ENCODE measurements around the gene PDE4D. TPM values are rescaled to one million over a fixed set of nuclear protein-coding genes. Genes with fewer than 3 reads are reported as not detected.

Gene PDE4D
- total and polyA plus RNA-seq, 2 of the 4 experiments (the other 2 are of a cell fraction), result 1.4 to 7.9 TPM

GRCh38 chr5:59835800-59836199, 57.7 kb downstream of the PDE4D start:
- H2AK5ac ChIP-seq (ENCODE audit: low read depth, low read length), result no peak overlapping the region; the same call in 1 of the 2 replicates
- H3K4me1 ChIP-seq (ENCODE audit: control insufficient read depth, insufficient read depth, low read length), result peaks cover 4% of the 10 kb centered on the region; the same call in 1 of the 2 replicates
- H2BK5ac ChIP-seq (ENCODE audit: low read depth, low read length, poor library complexity, severe bottlenecking), result no peak overlapping the region
- H2BK15ac ChIP-seq (ENCODE audit: low read depth, low read length), result no peak overlapping the region
- H3K4me3 ChIP-seq (ENCODE audit: insufficient read depth, low read depth, low read length), result no peak overlapping the region
- peak overlapping the region; percentile 34; the same call in 1 of the 2 replicates for H2BK120ac ChIP-seq (ENCODE audit: low read depth, low read length)
- no peaks in the 10 kb centered on the region for H3K36me3 ChIP-seq (ENCODE audit: control insufficient read depth, insufficient read depth, low read length)
- TF ChIP-seq BHLHE40 (IDR thresholded peaks at IDR 0.05; ENCODE audit: low read depth, low read length) (no peak), FOS (IDR thresholded peaks at IDR 0.05; ENCODE audit: low read depth, low read length) (no peak), MAFK (IDR thresholded peaks at IDR 0.05; ENCODE audit: low read depth, low read length) (no peak), CHD1 (IDR thresholded peaks at IDR 0.05; ENCODE audit: low read depth, low read length) (no peak), MAZ (IDR thresholded peaks at IDR 0.05; ENCODE audit: borderline replicate concordance, low read depth, low read length) (no peak), NFE2L2 (IDR thresholded peaks at IDR 0.05; ENCODE audit: low read depth, low read length) (no peak), CEBPB (IDR thresholded peaks at IDR 0.05; ENCODE audit: low read depth, low read length) (no peak), RCOR1 (IDR thresholded peaks at IDR 0.05; ENCODE audit: insufficient replicate concordance, low read length) (no peak), MXI1 (IDR thresholded peaks at IDR 0.05; ENCODE audit: borderline replicate concordance, low read depth, low read length) (no peak), RFX5 (IDR thresholded peaks at IDR 0.05; ENCODE audit: low read depth, low read length) (no peak), POLR2A (IDR thresholded peaks at IDR 0.05; ENCODE audit: low read depth, low read length) (no peak), CTCF (conservative IDR thresholded peaks at IDR 0.05; ENCODE audit: low read depth, low read length) (no peak), SMC3 (IDR thresholded peaks at IDR 0.05; ENCODE audit: low read depth, low read length) (no peak), USF2 (IDR thresholded peaks at IDR 0.05; ENCODE audit: low read depth, low read length) (no peak)
- TF ChIP-seq, protein P1, sequence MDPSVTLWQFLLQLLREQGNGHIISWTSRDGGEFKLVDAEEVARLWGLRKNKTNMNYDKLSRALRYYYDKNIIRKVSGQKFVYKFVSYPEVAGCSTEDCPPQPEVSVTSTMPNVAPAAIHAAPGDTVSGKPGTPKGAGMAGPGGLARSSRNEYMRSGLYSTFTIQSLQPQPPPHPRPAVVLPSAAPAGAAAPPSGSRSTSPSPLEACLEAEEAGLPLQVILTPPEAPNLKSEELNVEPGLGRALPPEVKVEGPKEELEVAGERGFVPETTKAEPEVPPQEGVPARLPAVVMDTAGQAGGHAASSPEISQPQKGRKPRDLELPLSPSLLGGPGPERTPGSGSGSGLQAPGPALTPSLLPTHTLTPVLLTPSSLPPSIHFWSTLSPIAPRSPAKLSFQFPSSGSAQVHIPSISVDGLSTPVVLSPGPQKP (IDR thresholded peaks at IDR 0.05; ENCODE audit: borderline replicate concordance, low read depth, low read length), result no peak
- ATAC-seq (ENCODE audit: low read depth) (no peak), DNase-seq (peak; percentile 44)
- ChIA-PET POLR2A (ENCODE audit: unreplicated experiment) (no interaction called here), CTCF (no interaction called here)
- H4K91ac ChIP-seq (ENCODE audit: insufficient read depth, low read depth, low read length), result no peak overlapping the region
- H3K27ac ChIP-seq (ENCODE audit: insufficient read depth, low read length), result no peak overlapping the region
- H3K18ac ChIP-seq (ENCODE audit: low read depth, low read length), result peak overlapping the region; percentile 34; the same call in 1 of the 2 replicates
- H3K9ac ChIP-seq (ENCODE audit: low read depth, low read length), result no peak overlapping the region
- 0 out of 2 replicates have a peak, but pooled peaks cover 3% of the 10 kb centered on the region for H3K9me1 ChIP-seq (ENCODE audit: insufficient read depth, low read length)
- H3K14ac ChIP-seq (replicated peaks; ENCODE audit: low read depth, low read length), result no peak overlapping the region
- H4K8ac ChIP-seq (ENCODE audit: low read depth in 2 of 2, low read length in 2 of 2), result no peak overlapping the region
- dilution Hi-C loops (cut with HindIII; ENCODE audit: low sequenced_read_pairs, unreplicated experiment), result no loop called here
- no peak overlapping the region for H3K4me2 ChIP-seq (ENCODE audit: low read depth, low read length)
- H3K4ac ChIP-seq (ENCODE audit: low read depth, low read length), result 0 out of 2 replicates have a peak overlapping the region, but pooled peaks have one; percentile 22
- H2AFZ ChIP-seq (replicated peaks; ENCODE audit: low read length, poor library complexity), result no peak overlapping the region
- no peaks in the 10 kb centered on the region for H3K9me3 ChIP-seq (ENCODE audit: control insufficient read depth, insufficient read depth, low read length)
- no TSS peak for BruUV-seq (replicated peaks)
- H3K27me3 ChIP-seq (ENCODE audit: control insufficient read depth, insufficient read depth, low read length), result no peaks in the 10 kb centered on the region
- in situ Hi-C loops (cut with MboI; ENCODE audit: low sequenced_read_pairs), result no loop called here
- no peak overlapping the region for H4K5ac ChIP-seq (ENCODE audit: low read depth, low read length)
- no peak overlapping the region for H2AK9ac ChIP-seq (replicated peaks; ENCODE audit: low read depth, low read length, poor library complexity)
- no peaks in the 10 kb centered on the region for H3K79me1 ChIP-seq (ENCODE audit: low read depth in 1 of 2, low read length in 2 of 2)
- WGBS, 2 experiments (ENCODE audit: extremely low coverage in 2 of 2, insufficient read length in 1 of 2), result no CpG with 5 or more reads among the region's 3 CpGs
- intact Hi-C loops (cut with micrococcal nuclease), result no loop called here
- H2BK20ac ChIP-seq (ENCODE audit: low read depth, low read length), result no peak overlapping the region
- no peak overlapping the region for H3K23ac ChIP-seq (ENCODE audit: low read depth, low read length)
- no peak overlapping the region for H3K56ac ChIP-seq (ENCODE audit: extremely low read depth, insufficient read depth, low read length)
- no peaks in the 10 kb centered on the region for H4K20me1 ChIP-seq (ENCODE audit: insufficient read depth, low read length)

Data from IMR-90 (cell line).